Mucosa of rectum (tissue), 2 donors: ENCODE measurements around the gene PAN2.

Source experiments
- H3K27ac ChIP-seq, 2 donors: one replicate each; pipeline ENCODE4 v1.7.0; 2013; ENCODE audit warnings: inconsistent platforms in 2 of 2, low read depth in 2 of 2, low read length in 2 of 2
- H3K27me3 ChIP-seq, 2 donors: one replicate each; pipeline ENCODE4 v1.7.0; 2013; ENCODE audit warnings: low read length in 2 of 2; ENCODE audit not compliant: control insufficient read depth in 2 of 2, insufficient read depth in 2 of 2
- H3K36me3 ChIP-seq, 2 donors: one replicate each; pipeline ENCODE4 v1.7.0; 2013; ENCODE audit warnings: low read length in 2 of 2; ENCODE audit not compliant: control insufficient read depth in 2 of 2, insufficient read depth in 2 of 2
- H3K4me1 ChIP-seq, 2 donors: one replicate each; pipeline ENCODE4 v1.7.0; 2013; ENCODE audit warnings: low read length in 2 of 2, mild to moderate bottlenecking in 1 of 2; ENCODE audit not compliant: control insufficient read depth in 2 of 2, insufficient read depth in 2 of 2
- H3K4me3 ChIP-seq, 2 donors: one replicate each; pipeline ENCODE4 v1.7.0; 2013; ENCODE audit warnings: low read length in 2 of 2
- H3K9ac ChIP-seq, 2 donors: one replicate each; pipeline ENCODE4 v1.7.0; 2013; ENCODE audit warnings: low read length in 2 of 2, low read depth in 1 of 2, mild to moderate bottlenecking in 1 of 2
- H3K9me3 ChIP-seq, 2 donors: one replicate each; pipeline ENCODE4 v1.7.0; 2013; ENCODE audit warnings: low read length in 2 of 2; ENCODE audit not compliant: control insufficient read depth in 2 of 2
- donor health status: healthy.
- donor health status: Normal muscosa, but diverticular disease.

Gene PAN2

GRCh38 chr12:56333679-56334489 lies at the start of gene PAN2:
Gene PAN2, minus strand, starts transcription at chr12:56334000. Its CDS starts 906 bp downstream, at chr12:56333094.
- no peaks in the 10 kb centered on the region for H3K27me3 ChIP-seq
- peak within 1 kb of the TSS; percentile 93 to 95 for H3K27ac ChIP-seq
- no peaks in the 10 kb centered on the region for H3K9me3 ChIP-seq
- H3K9ac ChIP-seq, result peak within 1 kb of the TSS; percentile 87 to 88
- peak within 1 kb of the TSS; percentile 74 to 93 for H3K4me3 ChIP-seq
- no peaks in the 10 kb centered on the region for H3K36me3 ChIP-seq
- peaks cover 6 to 11% of the 10 kb centered on the region in 2 donors for H3K4me1 ChIP-seq

GRCh38 chr12:56382611-56383010 lies 48.8 kb upstream of the PAN2 start:
- no peaks in the 10 kb centered on the region for H3K9me3 ChIP-seq
- H3K4me1 ChIP-seq, result no peaks in the 10 kb centered on the region
- no peaks in the 10 kb centered on the region for H3K36me3 ChIP-seq
- no peak overlapping the region for H3K9ac ChIP-seq
- no peak overlapping the region for H3K27ac ChIP-seq
- no peak overlapping the region for H3K4me3 ChIP-seq
- no peaks in the 10 kb centered on the region for H3K27me3 ChIP-seq

GRCh38 chr12:56377989-56378316 lies 44.2 kb upstream of the PAN2 start:
- peaks cover 0 to 2% of the 10 kb centered on the region in 2 donors for H3K4me1 ChIP-seq
- H3K9ac ChIP-seq, result no peak overlapping the region
- H3K27me3 ChIP-seq, result no peaks in the 10 kb centered on the region
- H3K27ac ChIP-seq, result no peak overlapping the region
- H3K9me3 ChIP-seq, result no peaks in the 10 kb centered on the region
- no peaks in the 10 kb centered on the region for H3K36me3 ChIP-seq
- H3K4me3 ChIP-seq, result no peak overlapping the region

GRCh38 chr12:56377310-56377988 lies 43.6 kb upstream of the PAN2 start:
- no peaks in the 10 kb centered on the region for H3K9me3 ChIP-seq
- no peak overlapping the region for H3K4me3 ChIP-seq
- H3K4me1 ChIP-seq, result peaks cover 0 to 2% of the 10 kb centered on the region in 2 donors
- no peaks in the 10 kb centered on the region for H3K27me3 ChIP-seq
- no peak overlapping the region for H3K9ac ChIP-seq
- H3K36me3 ChIP-seq, result no peaks in the 10 kb centered on the region
- H3K27ac ChIP-seq, result no peak overlapping the region

- Histone ChIP-seq H3K4me1 (peaks cover 0 to 2% of the 10 kb centered on the region in 2 donors), H3K9ac (no peak overlapping the region), H3K36me3 (no peaks in the 10 kb centered on the region)
These were observed 42.0 kb upstream of the PAN2 start for GRCh38 chr12:56375598-56376434.

GRCh38 chr12:56374726-56375597 lies 41.2 kb upstream of the PAN2 start:
- H3K9ac ChIP-seq, result no peak overlapping the region
- peaks cover 0 to 2% of the 10 kb centered on the region in 2 donors for H3K4me1 ChIP-seq
- H3K4me3 ChIP-seq, result no peak overlapping the region
- H3K27me3 ChIP-seq, result no peaks in the 10 kb centered on the region
- H3K27ac ChIP-seq, result peak overlapping the region in 1 of 2 donors; percentile 10
- no peaks in the 10 kb centered on the region for H3K36me3 ChIP-seq
- no peaks in the 10 kb centered on the region for H3K9me3 ChIP-seq

More at GRCh38 chr12:56375598-56376434, 42.0 kb upstream of the PAN2 start:
- Histone ChIP-seq H3K27ac (no peak overlapping the region), H3K4me3 (no peak overlapping the region), H3K9me3 (no peaks in the 10 kb centered on the region), H3K27me3 (no peaks in the 10 kb centered on the region)

- H3K27me3 ChIP-seq, result no peaks in the 10 kb centered on the region
- no peak overlapping the region for H3K9ac ChIP-seq
- H3K4me3 ChIP-seq, result no peak overlapping the region
- peaks cover 0 to 2% of the 10 kb centered on the region in 2 donors for H3K4me1 ChIP-seq
- no peaks in the 10 kb centered on the region for H3K36me3 ChIP-seq
- H3K27ac ChIP-seq, result no peak overlapping the region
- no peaks in the 10 kb centered on the region for H3K9me3 ChIP-seq
These were observed 39.7 kb upstream of the PAN2 start for GRCh38 chr12:56373515-56373914.

- Histone ChIP-seq H3K9ac (no peak overlapping the region), H3K9me3 (no peaks in the 10 kb centered on the region), H3K27ac (no peak overlapping the region), H3K4me3 (no peak overlapping the region), H3K36me3 (no peaks in the 10 kb centered on the region), H3K27me3 (no peaks in the 10 kb centered on the region), H3K4me1 (no peaks in the 10 kb centered on the region)
These were observed 33.1 kb upstream of the PAN2 start for GRCh38 chr12:56366948-56367347.

GRCh38 chr12:56362130-56363059 lies 28.6 kb upstream of the PAN2 start, which contains the start of gene APOF:
Gene APOF, minus strand, starts transcription at chr12:56362857. Its CDS starts 112 bp downstream, at chr12:56362745.
- no peak within 1 kb of the TSS for H3K27ac ChIP-seq
- no peaks in the 10 kb centered on the region for H3K27me3 ChIP-seq
- H3K4me1 ChIP-seq, result peaks cover 5 to 10% of the 10 kb centered on the region in 2 donors
- no peak within 1 kb of the TSS for H3K9ac ChIP-seq
- no peaks in the 10 kb centered on the region for H3K9me3 ChIP-seq
- H3K4me3 ChIP-seq, result no peak within 1 kb of the TSS
- H3K36me3 ChIP-seq, result no peaks in the 10 kb centered on the region
